Stimulated activated CD8-positive, alpha-beta memory T cell treated with anti-CD3 and anti-CD28 coated beads, Interleukin-4, amount 100 ng/mL, for 48 hours (primary cell): ENCODE data around the gene TLK2.
"Not testable (repeated sequence)": the region's sequence is repeated elsewhere in the genome, so short reads cannot be mapped to it uniquely, and the experiment has no call there.

Experiments
- DNase-seq: peaks from one replicate; pipeline ENCODE4 v3.0.0-alpha.2; 2020

The TLK2 gene

GRCh38 chr17:62478424-62478879 is at the start of gene TLK2:
TSS of gene TLK2 (plus strand) at chr17:62478825. CDS start at chr17:62481126, 2,301 bp downstream.
- DNase-seq = peak; percentile 80

GRCh38 chr17:62435251-62435650 is 43.4 kb upstream of the TLK2 start:
- DNase-seq = not testable (repeated sequence)

GRCh38 chr17:62441181-62441580 is 37.4 kb upstream of the TLK2 start:
- DNase-seq = not testable (repeated sequence)

GRCh38 chr17:62444063-62444462 is 34.6 kb upstream of the TLK2 start:
- no peak for DNase-seq

- not testable (repeated sequence) for DNase-seq
These were observed 32.8 kb upstream of the TLK2 start for GRCh38 chr17:62445791-62446190.

- DNase-seq = not testable (repeated sequence)
These were observed 26.4 kb upstream of the TLK2 start for GRCh38 chr17:62452195-62452594.

GRCh38 chr17:62453041-62453440 is 25.6 kb upstream of the TLK2 start:
- not testable (repeated sequence) for DNase-seq

- DNase-seq = not testable (repeated sequence)
These were observed 25.0 kb upstream of the TLK2 start for GRCh38 chr17:62453656-62454055.

- DNase-seq = not testable (repeated sequence)
These were observed 24.5 kb upstream of the TLK2 start for GRCh38 chr17:62454111-62454510.

- no peak for DNase-seq
These were observed 22.6 kb upstream of the TLK2 start for GRCh38 chr17:62456016-62456415.

- DNase-seq = not testable (repeated sequence)
These were observed 20.1 kb upstream of the TLK2 start for GRCh38 chr17:62458483-62458882.

- not testable (repeated sequence) for DNase-seq
These were observed 14.2 kb upstream of the TLK2 start for GRCh38 chr17:62464422-62464821.

- DNase-seq = not testable (repeated sequence)
These were observed 13.4 kb upstream of the TLK2 start for GRCh38 chr17:62465271-62465670.

GRCh38 chr17:62470666-62471379 is 7.8 kb upstream of the TLK2 start:
- peak; percentile 75 for DNase-seq

- DNase-seq = not testable (repeated sequence)
These were observed 7.2 kb upstream of the TLK2 start for GRCh38 chr17:62471380-62471880.

- DNase-seq = not testable (repeated sequence)
These were observed 5.3 kb upstream of the TLK2 start for GRCh38 chr17:62473030-62473982.

- DNase-seq = not testable (repeated sequence)
These were observed 1.5 kb upstream of the TLK2 start for GRCh38 chr17:62477111-62477510.

- DNase-seq = peak; percentile 55
These were observed 762 bp upstream of the TLK2 start for GRCh38 chr17:62477718-62478408.

- peak; percentile 46 for DNase-seq
These were observed 434 bp downstream of the TLK2 start for GRCh38 chr17:62478880-62479638.

GRCh38 chr17:62479639-62480258 is 1.1 kb downstream of the TLK2 start:
- DNase-seq = peak; percentile 39

- DNase-seq = not testable (repeated sequence)
These were observed 3.9 kb downstream of the TLK2 start for GRCh38 chr17:62482553-62482952.
